ENCODE measurements around the gene TIE1.

GRCh38 chr1:43314233-43314632 is 13.5 kb downstream of the TIE1 start:
- TF ChIP-seq EZH2 (IDR thresholded peaks at IDR 0.05; ENCODE audit: insufficient read depth, poor library complexity, severe bottlenecking) (no peak), EZH2phosphoT487 (IDR thresholded peaks at IDR 0.05; ENCODE audit: insufficient read depth, low read depth) (no peak)
